ENCODE data around the gene E2F6.

Gene E2F6

DNA sequence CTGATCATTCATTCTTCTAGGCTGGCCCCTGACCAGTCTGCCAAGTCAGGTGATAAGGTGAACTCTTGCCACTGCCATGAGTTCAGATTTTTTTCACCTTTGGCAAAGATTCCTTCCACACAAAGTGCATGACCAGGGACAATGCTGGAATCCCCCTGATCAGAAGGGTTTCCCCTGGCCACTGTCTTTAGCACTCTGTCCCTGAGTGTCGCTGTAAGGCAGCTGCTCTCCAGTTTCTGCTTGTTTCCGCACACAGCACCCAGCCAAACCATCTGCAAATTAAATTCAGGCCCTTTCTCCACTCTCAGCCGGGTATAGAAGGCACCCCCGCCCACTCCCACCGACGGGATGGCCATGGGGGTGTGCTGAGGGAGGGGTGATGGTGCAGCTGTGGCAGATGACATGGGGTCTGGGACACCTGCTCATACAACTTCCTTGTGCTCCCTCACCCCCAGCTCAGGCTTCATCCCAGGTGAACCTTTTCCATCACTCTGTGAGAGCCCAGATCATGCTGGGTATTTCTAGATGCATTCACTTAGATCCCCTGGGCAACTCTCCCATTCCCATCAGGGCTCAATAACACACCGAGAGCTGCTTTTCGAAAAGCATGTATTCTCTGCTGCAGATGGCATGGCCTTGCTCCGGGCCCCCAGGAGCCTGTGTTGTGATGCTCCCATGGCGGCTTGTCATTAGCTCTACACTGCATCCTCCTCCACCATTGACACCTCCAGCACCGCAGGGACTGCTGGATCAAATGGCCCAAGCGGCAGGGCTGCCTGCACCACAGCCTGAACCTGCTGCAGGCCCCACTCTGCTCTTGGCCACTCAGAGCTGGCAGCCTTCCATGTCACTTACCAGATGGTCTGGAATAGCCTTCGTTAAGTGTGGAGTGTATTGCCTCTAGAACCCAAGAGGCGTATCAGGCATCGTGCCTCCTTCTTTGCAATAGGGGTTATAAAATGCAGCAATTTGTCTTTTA lies 69.2 kb downstream of the E2F6 start:
- no peak for FAIRE-seq
- no peak for DNase-seq (ENCODE audit: insufficient read length, low spot score)

GRCh38 chr2:11396021-11396420 lies 69.9 kb downstream of the E2F6 start:
- DNase-seq (ENCODE audit: insufficient read length, low spot score): no peak
- no peak for FAIRE-seq

GRCh38 chr2:11395389-11395788 lies 70.6 kb downstream of the E2F6 start:
- DNase-seq (ENCODE audit: insufficient read length, low spot score) (no peak), FAIRE-seq (no peak)
